Thymus (tissue), 11 donors: ENCODE measurements around the gene CUL2. TPM values are rescaled to one million over a fixed set of nuclear protein-coding genes. Genes with fewer than 3 reads are reported as not detected.

Experiments
- DNase-seq, 9 donors: peaks; one replicate each; pipeline ENCODE4 v3.0.0-alpha.2; 2013; ENCODE audit warnings: low spot score in 9 of 9, low read depth in 6 of 9, missing footprints in 1 of 9
- H3K27ac ChIP-seq, 2 donors: one replicate each; pipeline ENCODE4 v1.5.1; 2013; ENCODE audit warnings: control low read depth in 1 of 2, low read depth in 1 of 2, low read length in 1 of 2, mild to moderate bottlenecking in 1 of 2, moderate library complexity in 1 of 2
- H3K27me3 ChIP-seq, 2 donors: one replicate each; pipeline ENCODE4 v1.5.1; 2013; ENCODE audit warnings: low read length in 1 of 2; ENCODE audit not compliant: control insufficient read depth in 2 of 2, insufficient read depth in 1 of 2
- H3K36me3 ChIP-seq, 2 donors: one replicate each; pipeline ENCODE4 v1.5.1; 2013; ENCODE audit warnings: low read length in 1 of 2, mild to moderate bottlenecking in 1 of 2, moderate library complexity in 1 of 2; ENCODE audit not compliant: control insufficient read depth in 2 of 2, insufficient read depth in 2 of 2
- H3K4me1 ChIP-seq, 2 donors: one replicate each; pipeline ENCODE4 v1.5.1; 2013; ENCODE audit warnings: low read length in 2 of 2; ENCODE audit not compliant: control insufficient read depth in 2 of 2, insufficient read depth in 2 of 2
- H3K4me3 ChIP-seq, 2 donors: one replicate each; pipeline ENCODE4 v1.5.1; 2013; ENCODE audit warnings: low read length in 2 of 2, control low read depth in 1 of 2, mild to moderate bottlenecking in 1 of 2
- H3K9me3 ChIP-seq, 2 donors: one replicate each; pipeline ENCODE4 v1.5.1; 2013; ENCODE audit warnings: low read length in 1 of 2, mild to moderate bottlenecking in 1 of 2; ENCODE audit not compliant: control insufficient read depth in 2 of 2, insufficient read depth in 1 of 2
- WGBS: extraction: QIAGEN DNeasy Blood & Tissue Kit; methylation state at CpG from one replicate; pipeline ENCODE4 v1.1.7; 2013; 5-methylcytosine and 5-hydroxymethylcytosine counted together
- polyA plus RNA-seq: library from polyadenylated mRNA; stranded (reverse); fragments of 200-250 nt; gene quantifications from one replicate; pipeline ENCODE4 v1.2.3, GENCODE V29; 2013
- total RNA-seq: library from RNA; stranded (reverse); fragments of 120-200 nt; gene quantifications from one replicate; pipeline ENCODE4 v1.2.4, GENCODE V29; 2013
- donor health status: healthy.

The CUL2 gene
- total and polyA plus RNA-seq, 2 donors = 17.0 to 23.1 TPM

DNA sequence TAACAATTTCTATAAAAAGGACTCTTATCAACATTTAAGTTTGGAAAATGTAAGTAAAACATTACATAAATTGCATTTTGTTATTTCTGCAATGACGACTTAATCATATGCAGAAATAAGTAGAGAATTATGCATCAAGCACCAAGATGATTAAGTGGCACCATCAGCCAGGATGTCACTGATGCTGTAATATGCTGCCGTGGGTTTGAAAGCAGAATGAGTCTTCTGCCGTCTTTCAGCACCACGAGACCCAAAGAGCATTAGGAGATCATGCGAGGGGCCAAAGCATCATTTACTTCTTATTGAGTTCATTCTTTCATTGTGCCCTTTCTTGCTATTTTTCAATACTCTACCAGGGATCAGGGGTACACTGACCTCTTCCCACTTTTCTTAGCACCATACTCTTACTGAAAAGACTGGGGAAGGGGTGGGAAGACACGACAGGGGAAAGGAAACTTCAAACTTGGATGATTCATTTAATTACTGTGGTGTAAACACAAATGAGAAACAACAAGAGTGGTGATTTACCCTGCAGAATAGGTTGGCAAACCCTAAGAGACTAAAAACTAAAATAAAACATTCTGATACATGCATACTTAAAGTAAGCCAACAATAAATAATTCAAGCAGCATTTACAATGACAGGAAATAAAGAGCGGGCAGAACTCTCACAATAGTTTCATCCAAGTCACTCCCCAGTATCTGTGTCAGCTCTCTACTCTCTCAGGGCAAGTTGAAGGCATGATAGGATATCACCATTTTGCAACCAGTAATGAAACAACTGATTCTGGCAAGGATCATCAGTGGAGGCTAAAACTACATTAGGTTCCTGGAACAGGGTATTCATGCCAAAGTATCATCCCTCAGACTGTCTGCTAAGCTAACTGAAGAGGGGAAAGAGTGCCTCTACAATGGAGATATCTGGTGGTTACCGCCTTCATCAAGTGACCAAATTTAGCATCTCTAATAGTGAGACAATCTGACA lies 70.8 kb downstream of the CUL2 start:
- 97% methylated on average over 8 of the region's 8 CpGs for WGBS
- H3K9me3 ChIP-seq = no peaks in the 10 kb centered on the region
- DNase-seq = no peak
- no peak overlapping the region for H3K4me3 ChIP-seq
- peaks cover 13 to 33% of the 10 kb centered on the region in 2 donors for H3K36me3 ChIP-seq
- H3K27ac ChIP-seq = no peak overlapping the region
- no peaks in the 10 kb centered on the region for H3K27me3 ChIP-seq
- H3K4me1 ChIP-seq = no peaks in the 10 kb centered on the region

GRCh38 chr10:35017608-35018007 lies 72.5 kb downstream of the CUL2 start:
- no peaks in the 10 kb centered on the region for H3K9me3 ChIP-seq
- 90% methylated on average over 5 of the region's 5 CpGs for WGBS

DNA sequence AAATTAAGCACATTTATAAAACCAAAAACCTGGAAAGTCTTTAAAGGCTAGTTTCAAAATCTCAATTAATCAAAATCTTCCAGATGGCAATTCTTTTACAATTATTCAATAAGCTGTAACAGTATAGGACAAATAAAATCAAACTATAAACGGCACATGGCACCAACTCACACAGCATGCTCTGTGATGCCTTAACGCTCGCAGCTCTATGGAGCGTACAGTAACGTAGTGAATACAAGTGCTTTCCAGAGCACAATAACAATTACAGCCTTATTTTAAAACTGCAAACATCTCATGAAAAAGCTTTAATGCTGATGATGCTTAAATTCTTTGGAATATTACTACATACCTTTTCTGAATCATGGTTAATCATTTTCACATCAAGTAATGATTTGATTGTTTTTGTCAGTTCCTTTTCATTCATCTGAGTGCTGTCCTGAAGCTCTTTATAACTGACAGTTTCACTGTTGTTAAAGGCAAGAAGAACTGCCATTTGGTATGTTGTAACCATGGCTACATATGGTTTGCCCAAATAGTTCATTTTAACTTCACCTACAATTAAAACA lies 74.2 kb downstream of the CUL2 start:
- no peaks in the 10 kb centered on the region for H3K9me3 ChIP-seq
- no peak overlapping the region for H3K27ac ChIP-seq
- H3K4me3 ChIP-seq = no peak overlapping the region
- no peaks in the 10 kb centered on the region for H3K27me3 ChIP-seq
- no peaks in the 10 kb centered on the region for H3K4me1 ChIP-seq
- no peak for DNase-seq
- H3K36me3 ChIP-seq = peaks cover 15 to 38% of the 10 kb centered on the region in 2 donors
- WGBS = 98% methylated on average over 5 of the region's 5 CpGs

More at GRCh38 chr10:35017608-35018007, 72.5 kb downstream of the CUL2 start:
- H3K27me3 ChIP-seq = no peaks in the 10 kb centered on the region
- H3K27ac ChIP-seq = no peak overlapping the region
- no peaks in the 10 kb centered on the region for H3K4me1 ChIP-seq
- DNase-seq = no peak
- peaks cover 14 to 36% of the 10 kb centered on the region in 2 donors for H3K36me3 ChIP-seq
- H3K4me3 ChIP-seq = no peak overlapping the region

- 96% methylated on average over 8 of the region's 8 CpGs for WGBS
- DNase-seq = no peak
- no peak overlapping the region for H3K27ac ChIP-seq
- H3K27me3 ChIP-seq = no peaks in the 10 kb centered on the region
- no peak overlapping the region for H3K4me3 ChIP-seq
- no peaks in the 10 kb centered on the region for H3K9me3 ChIP-seq
- no peaks in the 10 kb centered on the region for H3K4me1 ChIP-seq
- H3K36me3 ChIP-seq = peaks cover 28 to 46% of the 10 kb centered on the region in 2 donors
Observed at GRCh38 chr10:35012781-35013180, 77.4 kb downstream of the CUL2 start.

- Histone ChIP-seq H3K4me1 (no peaks in the 10 kb centered on the region), H3K9me3 (no peaks in the 10 kb centered on the region), H3K4me3 (no peak overlapping the region), H3K27me3 (no peaks in the 10 kb centered on the region), H3K27ac (no peak overlapping the region), H3K36me3 (peaks cover 27 to 36% of the 10 kb centered on the region in 2 donors)
- WGBS = 94% methylated on average over 7 of the region's 7 CpGs
- peak in 1 of 9 donors; percentile 36 for DNase-seq
Observed at GRCh38 chr10:35011771-35012191, 78.4 kb downstream of the CUL2 start.

DNA sequence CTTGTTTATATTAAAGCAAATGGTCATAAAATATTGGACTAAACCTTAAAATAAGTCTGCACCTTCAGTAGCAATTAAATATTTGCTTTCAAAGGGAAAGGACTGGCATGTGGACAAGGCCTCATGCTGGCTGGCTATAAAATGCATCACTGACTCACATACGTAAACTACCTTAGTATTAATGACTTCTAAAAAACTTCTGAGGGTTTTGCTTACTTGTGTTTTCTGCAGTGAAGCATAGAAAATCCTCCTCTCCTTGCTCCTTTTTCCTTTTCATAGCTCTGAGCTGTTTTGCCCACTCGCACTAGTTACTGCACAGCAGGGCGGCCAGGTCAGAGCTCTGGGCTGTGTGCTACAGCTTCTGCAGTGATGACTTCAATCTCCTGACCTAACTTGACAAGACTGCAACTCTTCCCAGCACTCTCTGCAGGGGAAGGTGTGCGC lies 82.3 kb downstream of the CUL2 start:
- H3K27me3 ChIP-seq = no peaks in the 10 kb centered on the region
- DNase-seq = no peak
- no peaks in the 10 kb centered on the region for H3K9me3 ChIP-seq
- 98% methylated on average over 4 of the region's 4 CpGs for WGBS
- no peak overlapping the region for H3K4me3 ChIP-seq
- no peak overlapping the region for H3K27ac ChIP-seq
- H3K4me1 ChIP-seq = no peaks in the 10 kb centered on the region
- H3K36me3 ChIP-seq = peaks cover 22 to 26% of the 10 kb centered on the region in 2 donors

GRCh38 chr10:35006836-35007235 lies 83.3 kb downstream of the CUL2 start:
- no peak overlapping the region for H3K27ac ChIP-seq
- 96% methylated on average over 4 of the region's 4 CpGs for WGBS
- no peaks in the 10 kb centered on the region for H3K4me1 ChIP-seq
- no peaks in the 10 kb centered on the region for H3K27me3 ChIP-seq
- DNase-seq = no peak
- no peaks in the 10 kb centered on the region for H3K9me3 ChIP-seq
- H3K36me3 ChIP-seq = peaks cover 16 to 20% of the 10 kb centered on the region in 2 donors
- no peak overlapping the region for H3K4me3 ChIP-seq

DNA sequence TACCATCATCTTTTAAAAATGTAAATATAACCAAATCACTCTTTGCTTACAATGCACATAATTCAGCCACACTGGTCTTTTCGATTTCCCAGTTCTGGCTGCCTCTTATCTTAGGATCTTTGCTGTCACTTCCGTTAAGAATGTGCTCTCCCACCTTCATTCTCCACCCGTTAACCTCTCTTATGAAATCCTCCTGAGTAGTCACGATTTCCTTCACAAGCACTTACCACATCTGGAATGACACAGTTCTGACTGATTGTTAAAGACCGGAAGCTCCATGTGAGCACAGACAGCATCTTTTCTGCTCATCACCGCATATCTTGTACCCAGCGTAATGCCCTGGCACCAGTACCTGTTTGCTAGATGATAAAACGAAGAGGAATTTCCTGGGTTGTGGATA lies 84.3 kb downstream of the CUL2 start:
- Histone ChIP-seq H3K36me3 (peaks cover 10 to 15% of the 10 kb centered on the region in 2 donors), H3K27ac (no peak overlapping the region), H3K9me3 (no peaks in the 10 kb centered on the region), H3K4me1 (no peaks in the 10 kb centered on the region), H3K4me3 (no peak overlapping the region), H3K27me3 (no peaks in the 10 kb centered on the region)
- 96% methylated on average over 8 of the region's 8 CpGs for WGBS
- DNase-seq = no peak

DNA sequence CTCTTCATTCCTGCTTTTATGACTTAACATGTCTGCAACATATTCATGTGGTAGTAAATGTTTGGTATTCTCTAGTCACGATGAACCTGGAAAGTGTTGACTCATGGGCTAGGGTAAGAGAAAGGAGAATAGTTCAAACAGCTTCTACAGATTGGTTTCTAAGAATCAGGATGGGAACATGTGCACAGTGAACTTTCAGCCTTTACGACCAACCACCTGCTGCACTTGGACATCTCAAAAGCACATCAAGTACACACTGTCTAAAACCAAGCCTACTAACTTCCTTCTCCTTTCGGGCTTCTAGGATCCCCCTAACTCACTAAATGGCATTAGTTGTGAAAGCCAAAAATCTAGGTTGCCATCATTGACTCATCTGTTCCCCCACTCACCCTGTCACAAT lies 85.5 kb downstream of the CUL2 start:
- Histone ChIP-seq H3K27me3 (no peaks in the 10 kb centered on the region), H3K4me3 (no peak overlapping the region), H3K9me3 (no peaks in the 10 kb centered on the region), H3K36me3 (peaks cover 5 to 8% of the 10 kb centered on the region in 2 donors), H3K27ac (no peak overlapping the region), H3K4me1 (no peaks in the 10 kb centered on the region)
- WGBS = 97% methylated on average over 3 of the region's 3 CpGs
- no peak for DNase-seq
